IMR-90 (cell line): ENCODE results near the gene SYTL4. TPM values are rescaled to one million over a fixed set of nuclear protein-coding genes. Genes with fewer than 3 reads are reported as not detected.

Experiments used
- ATAC-seq: fragments of 200-7000 bp; cut with Tn5 transposase; 2 replicates; pipeline ENCODE4 v1.9.1; 2020; ENCODE audit warnings: low read depth, mild to moderate bottlenecking, moderate library complexity
- BruUV-seq: library from RNA; stranded (reverse); fragments of 400-500 nt; replicated peaks from 2 replicates; lab custom pipeline; 2021; lab: Mats Ljungman, UMichigan
- CTCF ChIA-PET: fragments of 300-600 bp; formaldehyde crosslinking; extraction: SDS; loops from one replicate; lab custom pipeline; 2021; ENCODE audit warnings: antibody characterized with exemption; lab: Yijun Ruan, JAX
- POLR2A ChIA-PET: fragments of 300-600 bp; sonication (Branson Sonifier 250); formaldehyde crosslinking; loops from one replicate; lab custom pipeline; 2022; ENCODE audit warnings: antibody characterized with exemption; ENCODE audit not compliant: unreplicated experiment; lab: Charles Lee
- DNase-seq: peaks from one replicate; pipeline ENCODE4 v3.0.0; 2013
- H2AFZ ChIP-seq: replicated peaks from 2 replicates; pipeline ENCODE3; 2013; ENCODE audit warnings: low read length, mild to moderate bottlenecking; ENCODE audit not compliant: poor library complexity
- H2AK5ac ChIP-seq: 2 replicates; pipeline ENCODE4 v1.6.1; 2013; ENCODE audit warnings: low read depth, low read length, inconsistent platforms
- H2AK9ac ChIP-seq: replicated peaks from 2 replicates; pipeline ENCODE3; 2013; ENCODE audit warnings: mild to moderate bottlenecking, low read depth, low read length, moderate library complexity; ENCODE audit not compliant: poor library complexity
- H2BK120ac ChIP-seq: 2 replicates; pipeline ENCODE4 v1.6.1; 2013; ENCODE audit warnings: low read depth, low read length, inconsistent platforms
- H2BK15ac ChIP-seq: 3 replicates; pipeline ENCODE4 v1.6.1; 2013; ENCODE audit warnings: low read depth, low read length, inconsistent platforms
- H2BK20ac ChIP-seq: 2 replicates; pipeline ENCODE4 v1.6.1; 2013; ENCODE audit warnings: low read depth, mild to moderate bottlenecking, inconsistent platforms, low read length, moderate library complexity
- H2BK5ac ChIP-seq: 2 replicates; pipeline ENCODE4 v1.6.1; 2013; ENCODE audit warnings: mild to moderate bottlenecking, low read depth, low read length, inconsistent platforms; ENCODE audit not compliant: poor library complexity, severe bottlenecking
- H3K14ac ChIP-seq: replicated peaks from 2 replicates; pipeline ENCODE4 v1.6.1; 2013; ENCODE audit warnings: low read depth, low read length, inconsistent platforms
- H3K18ac ChIP-seq: 2 replicates; pipeline ENCODE4 v1.6.1; 2013; ENCODE audit warnings: low read depth, low read length, control low read depth
- H3K23ac ChIP-seq: 2 replicates; pipeline ENCODE4 v1.6.1; 2013; ENCODE audit warnings: low read depth, low read length, inconsistent platforms
- H3K27ac ChIP-seq: 2 replicates; pipeline ENCODE4 v1.5.1; 2013; ENCODE audit warnings: mild to moderate bottlenecking, control low read depth, low read length; ENCODE audit not compliant: insufficient read depth
- H3K27me3 ChIP-seq: 2 replicates; pipeline ENCODE4 v1.6.1; 2013; ENCODE audit warnings: low read length; ENCODE audit not compliant: control insufficient read depth, insufficient read depth
- H3K36me3 ChIP-seq: 2 replicates; pipeline ENCODE4 v1.6.1; 2013; ENCODE audit warnings: low read length, mixed read lengths; ENCODE audit not compliant: control insufficient read depth, insufficient read depth
- H3K4ac ChIP-seq: 2 replicates; pipeline ENCODE4 v1.6.1; 2013; ENCODE audit warnings: low read depth, low read length, inconsistent platforms
- H3K4me1 ChIP-seq: 2 replicates; pipeline ENCODE4 v1.6.1; 2013; ENCODE audit warnings: low read length, mixed read lengths; ENCODE audit not compliant: control insufficient read depth, insufficient read depth
- H3K4me2 ChIP-seq: 2 replicates; pipeline ENCODE4 v1.6.1; 2013; ENCODE audit warnings: low read depth, mild to moderate bottlenecking, control low read depth, low read length, moderate library complexity
- H3K4me3 ChIP-seq: 2 replicates; pipeline ENCODE4 v1.5.1; 2013; ENCODE audit warnings: low read depth, mild to moderate bottlenecking, control low read depth, low read length, moderate library complexity; ENCODE audit not compliant: insufficient read depth
- H3K56ac ChIP-seq: 2 replicates; pipeline ENCODE4 v1.6.1; 2013; ENCODE audit warnings: low read length, inconsistent platforms; ENCODE audit not compliant: insufficient read depth; ENCODE audit errors: extremely low read depth
- H3K79me1 ChIP-seq, 2 experiments: 2 replicates each; pipeline ENCODE4 v1.6.1; 2013; ENCODE audit warnings: low read length in 2 of 2, inconsistent platforms in 1 of 2, low read depth in 1 of 2
- H3K9ac ChIP-seq: 2 replicates; pipeline ENCODE4 v1.6.1; 2013; ENCODE audit warnings: low read depth, low read length, control low read depth
- H3K9me1 ChIP-seq: 2 replicates; pipeline ENCODE4 v1.6.1; 2013; ENCODE audit warnings: low read length, inconsistent platforms; ENCODE audit not compliant: insufficient read depth
- H3K9me3 ChIP-seq: 2 replicates; pipeline ENCODE4 v1.6.1; 2013; ENCODE audit warnings: low read length; ENCODE audit not compliant: control insufficient read depth, insufficient read depth
- H4K20me1 ChIP-seq: 2 replicates; pipeline ENCODE4 v1.6.1; 2013; ENCODE audit warnings: low read length, inconsistent platforms; ENCODE audit not compliant: insufficient read depth
- H4K5ac ChIP-seq: 2 replicates; pipeline ENCODE4 v1.6.1; 2013; ENCODE audit warnings: mild to moderate bottlenecking, low read depth, low read length, control low read depth
- H4K8ac ChIP-seq, 2 experiments: 2 replicates each; pipeline ENCODE4 v1.6.1; 2013; ENCODE audit warnings: low read depth in 2 of 2, low read length in 2 of 2, control low read depth in 1 of 2, inconsistent platforms in 1 of 2
- H4K91ac ChIP-seq: 2 replicates; pipeline ENCODE4 v1.6.1; 2013; ENCODE audit warnings: low read depth, low read length, inconsistent platforms; ENCODE audit not compliant: insufficient read depth
- BHLHE40 ChIP-seq: fragments of 150-350 bp; IDR thresholded peaks from 2 replicates; pipeline ENCODE4 v1.6.1; 2016; ENCODE audit warnings: mild to moderate bottlenecking, low read depth, low read length
- CEBPB ChIP-seq: IDR thresholded peaks from 2 replicates; pipeline ENCODE4 v1.6.1; 2012; ENCODE audit warnings: low read depth, low read length, improper control_type of control experiment
- CHD1 ChIP-seq: IDR thresholded peaks from 2 replicates; pipeline ENCODE4 v1.6.1; 2012; ENCODE audit warnings: low read depth, low read length, improper control_type of control experiment
- ELK1 ChIP-seq: fragments of 150-350 bp; IDR thresholded peaks from 2 replicates; pipeline ENCODE4 v1.6.1; 2016; ENCODE audit warnings: low read depth, mild to moderate bottlenecking, low read length, moderate library complexity, borderline replicate concordance
- FOS ChIP-seq: fragments of 150-350 bp; IDR thresholded peaks from 2 replicates; pipeline ENCODE4 v1.6.1; 2016; ENCODE audit warnings: low read depth, low read length
- MAFK ChIP-seq: IDR thresholded peaks from 2 replicates; pipeline ENCODE4 v1.6.1; 2012; ENCODE audit warnings: low read depth, low read length, improper control_type of control experiment
- MAZ ChIP-seq: IDR thresholded peaks from 2 replicates; pipeline ENCODE4 v1.6.1; 2012; ENCODE audit warnings: low read depth, mild to moderate bottlenecking, low read length, improper control_type of control experiment, moderate library complexity, borderline replicate concordance
- MXI1 ChIP-seq: IDR thresholded peaks from 2 replicates; pipeline ENCODE4 v1.6.1; 2012; ENCODE audit warnings: low read depth, mild to moderate bottlenecking, low read length, moderate library complexity, borderline replicate concordance
- NFE2L2 ChIP-seq: fragments of 150-350 bp; IDR thresholded peaks from 2 replicates; pipeline ENCODE4 v1.6.1; 2016; ENCODE audit warnings: low read depth, mild to moderate bottlenecking, low read length
- POLR2A ChIP-seq: IDR thresholded peaks from 2 replicates; pipeline ENCODE4 v1.6.1; 2012; ENCODE audit warnings: mild to moderate bottlenecking, low read depth, low read length
- RAD21 ChIP-seq: IDR thresholded peaks from 2 replicates; pipeline ENCODE4 v1.6.1; 2012; ENCODE audit warnings: low read length, improper control_type of control experiment
- RCOR1 ChIP-seq: IDR thresholded peaks from 2 replicates; pipeline ENCODE4 v1.6.1; 2012; ENCODE audit warnings: mild to moderate bottlenecking, low read length, improper control_type of control experiment; ENCODE audit not compliant: insufficient replicate concordance
- RFX5 ChIP-seq: IDR thresholded peaks from 2 replicates; pipeline ENCODE4 v1.8.0; 2012; ENCODE audit warnings: low read depth, mild to moderate bottlenecking, low read length, moderate library complexity
- SMC3 ChIP-seq: fragments of 150-350 bp; IDR thresholded peaks from 2 replicates; pipeline ENCODE4 v1.6.1; 2016; ENCODE audit warnings: low read depth, mild to moderate bottlenecking, antibody characterized with exemption, low read length, moderate library complexity
- WGBS, 2 experiments: methylation state at CpG; one replicate each; pipeline versions ENCODE4 v1.1.5 to v1.1.7; 2013; ENCODE audit warnings: missing lambda C conversion rate in 2 of 2; ENCODE audit not compliant: insufficient read length in 1 of 2; ENCODE audit errors: extremely low coverage in 2 of 2; 5-methylcytosine and 5-hydroxymethylcytosine counted together
- dilution Hi-C: fragments of 300-500 bp; cut with HindIII; formaldehyde crosslinking; loops from one replicate; pipeline ENCODE4 v1.14.3; 2018; ENCODE audit warnings: low sequenced_read_pairs; ENCODE audit not compliant: unreplicated experiment
- in situ Hi-C: fragments of 300-500 bp; cut with MboI; formaldehyde crosslinking; loops from 3 replicates; pipeline ENCODE4 v1.14.3; 2019; ENCODE audit warnings: low sequenced_read_pairs, inconsistent platforms, mixed read lengths
- intact Hi-C: fragments of 100-400 bp; cut with micrococcal nuclease; formaldehyde crosslinking; loops from 2 replicates; pipeline ENCODE4 v1.10.0; 2022
- polyA plus RNA-seq, 3 experiments: library from polyadenylated mRNA; depleted of rRNA; stranded (reverse); fragments of >200 nt; gene quantifications; 2 replicates each; pipeline ENCODE4 v1.2.3, GENCODE V29; 2012; ENCODE audit warnings: low replicate concordance in 1 of 3
- total RNA-seq: library from RNA; depleted of rRNA; stranded (reverse); fragments of >200 nt; gene quantifications from 2 replicates; pipeline ENCODE4 v1.2.3, GENCODE V29; 2012
- TF ChIP-seq, protein P1 (sequence below): fragments of 150-350 bp; IDR thresholded peaks from 2 replicates; pipeline ENCODE4 v1.6.1; 2017; ENCODE audit warnings: mild to moderate bottlenecking, antibody characterized with exemption, low read length, low read depth
- TF ChIP-seq, protein P2 (sequence below): conservative IDR thresholded peaks from 2 replicates; pipeline ENCODE4 v1.5.1; 2012; ENCODE audit warnings: mild to moderate bottlenecking, low read depth, low read length, improper control_type of control experiment

The SYTL4 gene
- total and polyA plus RNA-seq, 2 of the 4 experiments (the other 2 are of a cell fraction), result 2.3 to 2.4 TPM

GRCh38 chrX:100674705-100675104, 57.2 kb downstream of the SYTL4 start:
- dilution Hi-C loops, result no loop called here
- H3K9me1 ChIP-seq, result 0 out of 2 replicates have a peak, but pooled peaks cover 3% of the 10 kb centered on the region
- H3K27ac ChIP-seq, result no peak overlapping the region
- H2BK120ac ChIP-seq, result no peak overlapping the region; the same call in 1 of the 2 replicates
- H3K79me1 ChIP-seq, result no peaks in the 10 kb centered on the region
- no peaks in the 10 kb centered on the region for H3K9me3 ChIP-seq
- no peak overlapping the region for H3K4me2 ChIP-seq
- no peaks in the 10 kb centered on the region for H4K20me1 ChIP-seq
- ChIA-PET POLR2A (no interaction called here), CTCF (interaction anchor here (2.3 to 2.4 kb wide), 2 partner anchors 11 to 94 kb away, joined by 6 to 8 read pairs; no protein-coding TSS in a partner anchor)
- no CpG with 5 or more reads among the region's 2 CpGs for WGBS, 2 experiments
- BruUV-seq, result no TSS peak
- H3K27me3 ChIP-seq, result no peaks in the 10 kb centered on the region; the same call in 1 of the 2 replicates
- H2BK5ac ChIP-seq, result no peak overlapping the region
- no peak overlapping the region for H3K18ac ChIP-seq
- H3K14ac ChIP-seq, result no peak overlapping the region
- H3K36me3 ChIP-seq, result peaks cover 2% of the 10 kb centered on the region; the same call in 1 of the 2 replicates
- no peak overlapping the region for H2AK9ac ChIP-seq
- no peak overlapping the region for H3K56ac ChIP-seq
- no peak overlapping the region for H3K23ac ChIP-seq
- intact Hi-C loops, result no loop called here
- no peak overlapping the region for H4K8ac ChIP-seq
- no peak overlapping the region for H3K4me3 ChIP-seq
- peaks cover 5% of the 10 kb centered on the region for H3K4me1 ChIP-seq
- H2AFZ ChIP-seq, result no peak overlapping the region
- H4K91ac ChIP-seq, result no peak overlapping the region
- H2BK15ac ChIP-seq, result no peak overlapping the region
- DNase-seq, result no peak
- ATAC-seq, result no peak
- no peak overlapping the region for H2BK20ac ChIP-seq
- H3K4ac ChIP-seq, result no peak overlapping the region
- no peak overlapping the region for H4K5ac ChIP-seq
- no peak for TF ChIP-seq RFX5
- no peak for TF ChIP-seq ELK1
- no peak for TF ChIP-seq POLR2A
- TF ChIP-seq CEBPB, result no peak
- TF ChIP-seq RAD21, result no peak
- no peak for TF ChIP-seq MAFK
- no peak for TF ChIP-seq SMC3
- no peak for TF ChIP-seq FOS
- TF ChIP-seq, protein P1, sequence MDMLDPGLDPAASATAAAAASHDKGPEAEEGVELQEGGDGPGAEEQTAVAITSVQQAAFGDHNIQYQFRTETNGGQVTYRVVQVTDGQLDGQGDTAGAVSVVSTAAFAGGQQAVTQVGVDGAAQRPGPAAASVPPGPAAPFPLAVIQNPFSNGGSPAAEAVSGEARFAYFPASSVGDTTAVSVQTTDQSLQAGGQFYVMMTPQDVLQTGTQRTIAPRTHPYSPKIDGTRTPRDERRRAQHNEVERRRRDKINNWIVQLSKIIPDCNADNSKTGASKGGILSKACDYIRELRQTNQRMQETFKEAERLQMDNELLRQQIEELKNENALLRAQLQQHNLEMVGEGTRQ, result no peak
- no peak for TF ChIP-seq RCOR1
- TF ChIP-seq BHLHE40, result no peak
- TF ChIP-seq NFE2L2, result no peak
- no peak for TF ChIP-seq MXI1
- TF ChIP-seq MAZ, result no peak
- TF ChIP-seq, protein P2, sequence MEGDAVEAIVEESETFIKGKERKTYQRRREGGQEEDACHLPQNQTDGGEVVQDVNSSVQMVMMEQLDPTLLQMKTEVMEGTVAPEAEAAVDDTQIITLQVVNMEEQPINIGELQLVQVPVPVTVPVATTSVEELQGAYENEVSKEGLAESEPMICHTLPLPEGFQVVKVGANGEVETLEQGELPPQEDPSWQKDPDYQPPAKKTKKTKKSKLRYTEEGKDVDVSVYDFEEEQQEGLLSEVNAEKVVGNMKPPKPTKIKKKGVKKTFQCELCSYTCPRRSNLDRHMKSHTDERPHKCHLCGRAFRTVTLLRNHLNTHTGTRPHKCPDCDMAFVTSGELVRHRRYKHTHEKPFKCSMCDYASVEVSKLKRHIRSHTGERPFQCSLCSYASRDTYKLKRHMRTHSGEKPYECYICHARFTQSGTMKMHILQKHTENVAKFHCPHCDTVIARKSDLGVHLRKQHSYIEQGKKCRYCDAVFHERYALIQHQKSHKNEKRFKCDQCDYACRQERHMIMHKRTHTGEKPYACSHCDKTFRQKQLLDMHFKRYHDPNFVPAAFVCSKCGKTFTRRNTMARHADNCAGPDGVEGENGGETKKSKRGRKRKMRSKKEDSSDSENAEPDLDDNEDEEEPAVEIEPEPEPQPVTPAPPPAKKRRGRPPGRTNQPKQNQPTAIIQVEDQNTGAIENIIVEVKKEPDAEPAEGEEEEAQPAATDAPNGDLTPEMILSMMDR, result no peak
- TF ChIP-seq CHD1, result no peak
- H2AK5ac ChIP-seq, result no peak overlapping the region
- in situ Hi-C loops, result no loop called here
- H3K9ac ChIP-seq, result no peak overlapping the region
